GM21576 (cell line): ENCODE data around the gene PPP1R36.
A peak's percentile ranks its signal among the peaks of the same experiment; 100 is the strongest.
"Not testable (repeated sequence)": the region's sequence is repeated elsewhere in the genome, so short reads cannot be mapped to it uniquely, and the experiment has no call there.

Experiments used
- ATAC-seq: cut with Tn5 transposase; IDR thresholded peaks from one replicate; pipeline ENCODE4 v1.9.1; 2021; ENCODE audit warnings: mild to moderate bottlenecking, moderate library complexity; ENCODE audit not compliant: unreplicated experiment

Gene PPP1R36

GRCh38 chr14:64518229-64518628, 31.5 kb upstream of the PPP1R36 start:
- no peak for ATAC-seq

- ATAC-seq = no peak
These were observed 29.1 kb upstream of the PPP1R36 start for GRCh38 chr14:64520699-64521098.

GRCh38 chr14:64522591-64523355, 27.0 kb upstream of the PPP1R36 start:
- ATAC-seq = no peak

- no peak for ATAC-seq
These were observed 24.4 kb upstream of the PPP1R36 start for GRCh38 chr14:64525354-64525753.

- no peak for ATAC-seq
These were observed 18.2 kb upstream of the PPP1R36 start for GRCh38 chr14:64531567-64531966.

- ATAC-seq = no peak
These were observed 13.1 kb upstream of the PPP1R36 start for GRCh38 chr14:64536488-64537245.

GRCh38 chr14:64540208-64541202, 9.3 kb upstream of the PPP1R36 start, which contains the start of gene HSPA2:
Gene HSPA2 (plus strand): TSS chr14:64540741. CDS start chr14:64540850, 109 bp downstream.
- ATAC-seq = peak; percentile 92

GRCh38 chr14:64541261-64541971, 8.3 kb upstream of the PPP1R36 start:
- ATAC-seq = no peak

- ATAC-seq = no peak
These were observed 7.6 kb upstream of the PPP1R36 start for GRCh38 chr14:64541972-64542835.

- ATAC-seq = no peak
These were observed 6.9 kb upstream of the PPP1R36 start for GRCh38 chr14:64542836-64543201.

GRCh38 chr14:64544607-64545312, 5.0 kb upstream of the PPP1R36 start:
- no peak for ATAC-seq

- ATAC-seq = no peak
These were observed 745 bp upstream of the PPP1R36 start for GRCh38 chr14:64549016-64549415.

- ATAC-seq = no peak
These were observed 1.0 kb downstream of the PPP1R36 start for GRCh38 chr14:64550621-64551333.

- ATAC-seq = no peak
These were observed 4.8 kb downstream of the PPP1R36 start for GRCh38 chr14:64554556-64554955.

GRCh38 chr14:64556526-64556925, 6.8 kb downstream of the PPP1R36 start:
- no peak for ATAC-seq

- ATAC-seq = not testable (repeated sequence)
These were observed 8.5 kb downstream of the PPP1R36 start for GRCh38 chr14:64558216-64558615.

- no peak for ATAC-seq
These were observed 11.9 kb downstream of the PPP1R36 start for GRCh38 chr14:64561631-64562030.

GRCh38 chr14:64562436-64562835, 12.7 kb downstream of the PPP1R36 start:
- no peak for ATAC-seq
